ENCODE results near the gene PKD1.
"Not testable (repeated sequence)": the region's sequence is repeated elsewhere in the genome, so short reads cannot be mapped to it uniquely, and the experiment has no call there.

PKD1 gene

DNA sequence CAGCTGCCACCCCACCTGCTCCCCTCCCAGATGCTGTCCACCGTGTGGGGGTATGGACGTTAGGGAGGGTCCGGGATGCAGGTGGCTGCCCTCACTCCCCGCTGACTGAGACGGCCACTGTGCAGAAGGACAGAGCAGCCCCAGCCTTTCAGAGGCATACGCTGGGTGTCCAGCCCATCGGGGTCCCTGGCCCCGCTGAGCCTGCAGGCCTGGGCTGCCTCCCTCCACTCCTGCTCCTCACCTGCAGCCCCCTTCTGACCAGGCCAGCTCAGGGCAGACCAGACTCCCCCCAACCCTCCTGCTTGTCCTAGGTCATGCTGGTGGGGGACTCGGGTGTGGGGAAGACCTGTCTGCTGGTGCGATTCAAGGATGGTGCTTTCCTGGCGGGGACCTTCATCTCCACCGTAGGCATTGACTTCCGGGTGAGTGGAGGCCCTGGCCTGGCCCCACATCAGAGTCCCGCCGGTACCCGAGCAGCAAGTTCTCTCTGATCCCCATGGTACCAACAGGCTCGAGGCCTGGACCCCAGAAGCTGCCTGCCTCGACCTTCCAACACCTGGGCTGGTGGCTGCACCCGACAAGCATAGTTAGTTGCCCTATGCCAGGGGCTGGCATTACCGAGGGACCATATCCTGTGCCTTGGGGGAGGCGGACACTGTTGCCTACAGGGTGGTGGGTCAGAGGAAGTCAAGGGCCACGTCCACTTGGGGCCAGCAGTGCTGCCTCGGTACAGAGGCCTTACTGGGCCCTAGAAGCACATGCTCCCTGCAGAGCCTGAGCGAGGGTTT lies 14.1 kb upstream of the PKD1 start:
- Histone ChIP-seq H3K36me3 (ENCODE audit: control insufficient read depth in 2 of 2, insufficient read depth in 2 of 2, low read length in 2 of 2) (peaks cover 0 to 3% of the 10 kb centered on the region in 2 donors), H3K27ac (ENCODE audit: low read length) (no peak overlapping the region), H3K9ac (ENCODE audit: low read length in 2 of 2) (no peak overlapping the region), H3K4me3 (ENCODE audit: low read length in 2 of 2) (no peak overlapping the region), H3K27me3 (ENCODE audit: control insufficient read depth in 1 of 2, insufficient read depth in 2 of 2, low read length in 2 of 2) (no peaks in the 10 kb centered on the region), H3K9me3 (ENCODE audit: control insufficient read depth in 2 of 2, low read length in 2 of 2) (no peaks in the 10 kb centered on the region), H3K4me1 (ENCODE audit: control insufficient read depth, insufficient read depth, low read length) (peaks cover 72% of the 10 kb centered on the region)

DNA sequence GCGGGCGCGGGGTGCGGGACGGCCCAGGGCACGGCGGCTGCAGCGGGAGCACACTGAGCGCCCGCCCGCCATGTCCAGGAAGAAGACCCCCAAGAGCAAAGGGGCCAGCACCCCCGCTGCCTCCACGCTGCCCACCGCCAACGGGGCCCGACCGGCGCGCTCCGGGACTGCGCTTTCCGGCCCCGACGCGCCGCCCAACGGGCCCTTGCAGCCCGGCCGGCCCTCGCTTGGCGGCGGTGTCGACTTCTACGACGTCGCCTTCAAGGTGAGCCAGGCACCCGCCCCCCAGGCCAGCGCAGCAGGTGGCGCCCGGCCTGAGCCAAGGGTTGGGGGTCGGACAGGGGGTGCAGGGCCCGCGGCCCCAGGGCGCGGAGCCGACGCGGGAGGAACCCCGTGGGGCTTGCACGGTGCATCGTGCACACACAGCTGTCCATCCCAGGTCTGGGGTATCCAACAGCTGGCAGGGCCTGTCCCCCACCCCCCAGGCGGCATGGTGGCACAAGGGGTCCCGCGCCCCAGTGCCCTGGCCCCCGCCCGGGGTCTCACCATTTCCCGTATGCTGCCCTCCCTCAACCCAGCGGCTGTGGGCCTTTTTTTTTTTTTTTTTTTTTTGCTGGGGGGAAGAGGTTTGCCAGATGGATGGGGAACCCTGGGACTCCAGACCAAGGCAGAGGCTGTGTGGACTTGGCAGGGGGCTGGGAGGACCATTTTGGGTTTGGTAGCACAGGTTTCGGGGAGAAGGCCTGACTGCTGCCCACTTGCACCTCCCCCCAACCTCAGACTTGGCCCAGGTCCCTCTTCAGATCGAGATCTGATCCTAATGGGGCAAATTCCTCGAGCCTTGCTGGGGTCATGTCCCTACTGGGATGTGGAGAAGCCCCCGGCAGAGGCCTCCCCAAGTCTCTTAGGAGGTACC lies 13.3 kb upstream of the PKD1 start:
- peaks cover 63% of the 10 kb centered on the region for H3K4me1 ChIP-seq (ENCODE audit: control insufficient read depth, insufficient read depth, low read length)
- H3K27ac ChIP-seq (ENCODE audit: low read length): no peak overlapping the region
- H3K36me3 ChIP-seq (ENCODE audit: control insufficient read depth in 2 of 2, insufficient read depth in 2 of 2, low read length in 2 of 2): peaks cover 0 to 3% of the 10 kb centered on the region in 2 donors
- no peak overlapping the region for H3K9ac ChIP-seq (ENCODE audit: low read length in 2 of 2)
- H3K9me3 ChIP-seq (ENCODE audit: control insufficient read depth in 2 of 2, low read length in 2 of 2): no peaks in the 10 kb centered on the region
- no peaks in the 10 kb centered on the region for H3K27me3 ChIP-seq (ENCODE audit: control insufficient read depth in 1 of 2, insufficient read depth in 2 of 2, low read length in 2 of 2)
- H3K4me3 ChIP-seq (ENCODE audit: low read length in 2 of 2): peak overlapping the region in 1 of 2 donors; percentile 67

GRCh38 chr16:2147981-2148671 lies 12.4 kb upstream of the PKD1 start, which contains the start of gene RAB26:
Gene RAB26 (plus strand): TSS chr16:2148625. CDS start chr16:2148784, 159 bp downstream.
- Histone ChIP-seq H3K36me3 (ENCODE audit: control insufficient read depth in 2 of 2, insufficient read depth in 2 of 2, low read length in 2 of 2) (peaks cover 0 to 3% of the 10 kb centered on the region in 2 donors), H3K27ac (ENCODE audit: low read length) (peak within 1 kb of the TSS; percentile 41), H3K9me3 (ENCODE audit: control insufficient read depth in 2 of 2, low read length in 2 of 2) (no peaks in the 10 kb centered on the region), H3K4me3 (ENCODE audit: low read length in 2 of 2) (peak within 1 kb of the TSS; percentile 53 to 69), H3K27me3 (ENCODE audit: control insufficient read depth in 1 of 2, insufficient read depth in 2 of 2, low read length in 2 of 2) (no peaks in the 10 kb centered on the region), H3K9ac (ENCODE audit: low read length in 2 of 2) (no peak within 1 kb of the TSS), H3K4me1 (ENCODE audit: control insufficient read depth, insufficient read depth, low read length) (peaks cover 55% of the 10 kb centered on the region)

GRCh38 chr16:2147378-2147777 lies 11.7 kb upstream of the PKD1 start:
- Histone ChIP-seq H3K9ac (ENCODE audit: low read length in 2 of 2) (no peak overlapping the region), H3K4me1 (ENCODE audit: control insufficient read depth, insufficient read depth, low read length) (peaks cover 47% of the 10 kb centered on the region), H3K4me3 (ENCODE audit: low read length in 2 of 2) (no peak overlapping the region), H3K36me3 (ENCODE audit: control insufficient read depth in 2 of 2, insufficient read depth in 2 of 2, low read length in 2 of 2) (peaks cover 0 to 3% of the 10 kb centered on the region in 2 donors), H3K27ac (ENCODE audit: low read length) (peak overlapping the region; percentile 41), H3K27me3 (ENCODE audit: control insufficient read depth in 1 of 2, insufficient read depth in 2 of 2, low read length in 2 of 2) (no peaks in the 10 kb centered on the region), H3K9me3 (ENCODE audit: control insufficient read depth in 2 of 2, low read length in 2 of 2) (no peaks in the 10 kb centered on the region)

GRCh38 chr16:2145843-2146242 lies 10.1 kb upstream of the PKD1 start:
- H3K4me1 ChIP-seq (ENCODE audit: control insufficient read depth, insufficient read depth, low read length): peaks cover 33% of the 10 kb centered on the region
- H3K27me3 ChIP-seq (ENCODE audit: control insufficient read depth in 1 of 2, insufficient read depth in 2 of 2, low read length in 2 of 2): no peaks in the 10 kb centered on the region
- H3K4me3 ChIP-seq (ENCODE audit: low read length in 2 of 2): no peak overlapping the region
- no peaks in the 10 kb centered on the region for H3K36me3 ChIP-seq (ENCODE audit: control insufficient read depth in 2 of 2, insufficient read depth in 2 of 2, low read length in 2 of 2)
- no peak overlapping the region for H3K27ac ChIP-seq (ENCODE audit: low read length)
- no peaks in the 10 kb centered on the region for H3K9me3 ChIP-seq (ENCODE audit: control insufficient read depth in 2 of 2, low read length in 2 of 2)
- no peak overlapping the region for H3K9ac ChIP-seq (ENCODE audit: low read length in 2 of 2)

DNA sequence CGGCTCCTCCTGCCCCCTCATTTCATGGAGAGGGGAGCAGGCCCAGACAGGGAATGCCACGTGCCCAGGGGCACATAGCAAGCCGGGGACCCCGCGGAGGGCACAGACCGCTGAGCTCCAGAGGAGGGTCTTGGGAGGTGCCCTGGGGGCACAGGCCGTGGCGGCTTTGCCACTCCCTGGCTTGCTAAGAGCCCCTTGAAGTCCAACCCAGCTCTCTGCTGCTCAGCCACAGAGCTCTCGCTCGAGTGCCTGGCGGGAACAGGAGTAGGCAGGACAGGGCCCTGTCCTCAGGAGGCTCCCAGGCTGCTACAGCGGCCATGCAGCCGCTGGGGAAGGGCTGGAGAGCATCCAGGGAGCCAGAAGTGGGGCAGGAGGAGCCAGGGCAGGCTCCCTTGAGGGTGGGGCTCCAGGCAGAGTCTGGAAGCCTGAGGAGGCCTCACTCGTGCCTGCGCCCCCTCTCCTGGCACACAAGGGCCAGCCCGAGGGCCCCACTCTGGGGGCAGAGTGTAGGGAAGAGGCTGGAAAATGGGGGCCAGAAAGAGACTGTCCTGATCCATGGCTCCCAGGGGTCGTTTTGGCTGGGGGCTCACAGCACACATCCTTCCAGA lies 8.3 kb upstream of the PKD1 start:
- Histone ChIP-seq H3K4me1 (ENCODE audit: control insufficient read depth, insufficient read depth, low read length) (peaks cover 15% of the 10 kb centered on the region), H3K36me3 (ENCODE audit: control insufficient read depth in 2 of 2, insufficient read depth in 2 of 2, low read length in 2 of 2) (no peaks in the 10 kb centered on the region), H3K9ac (ENCODE audit: low read length in 2 of 2) (no peak overlapping the region), H3K27me3 (ENCODE audit: control insufficient read depth in 1 of 2, insufficient read depth in 2 of 2, low read length in 2 of 2) (no peaks in the 10 kb centered on the region), H3K4me3 (ENCODE audit: low read length in 2 of 2) (no peak overlapping the region), H3K9me3 (ENCODE audit: control insufficient read depth in 2 of 2, low read length in 2 of 2) (no peaks in the 10 kb centered on the region), H3K27ac (ENCODE audit: low read length) (no peak overlapping the region)

DNA sequence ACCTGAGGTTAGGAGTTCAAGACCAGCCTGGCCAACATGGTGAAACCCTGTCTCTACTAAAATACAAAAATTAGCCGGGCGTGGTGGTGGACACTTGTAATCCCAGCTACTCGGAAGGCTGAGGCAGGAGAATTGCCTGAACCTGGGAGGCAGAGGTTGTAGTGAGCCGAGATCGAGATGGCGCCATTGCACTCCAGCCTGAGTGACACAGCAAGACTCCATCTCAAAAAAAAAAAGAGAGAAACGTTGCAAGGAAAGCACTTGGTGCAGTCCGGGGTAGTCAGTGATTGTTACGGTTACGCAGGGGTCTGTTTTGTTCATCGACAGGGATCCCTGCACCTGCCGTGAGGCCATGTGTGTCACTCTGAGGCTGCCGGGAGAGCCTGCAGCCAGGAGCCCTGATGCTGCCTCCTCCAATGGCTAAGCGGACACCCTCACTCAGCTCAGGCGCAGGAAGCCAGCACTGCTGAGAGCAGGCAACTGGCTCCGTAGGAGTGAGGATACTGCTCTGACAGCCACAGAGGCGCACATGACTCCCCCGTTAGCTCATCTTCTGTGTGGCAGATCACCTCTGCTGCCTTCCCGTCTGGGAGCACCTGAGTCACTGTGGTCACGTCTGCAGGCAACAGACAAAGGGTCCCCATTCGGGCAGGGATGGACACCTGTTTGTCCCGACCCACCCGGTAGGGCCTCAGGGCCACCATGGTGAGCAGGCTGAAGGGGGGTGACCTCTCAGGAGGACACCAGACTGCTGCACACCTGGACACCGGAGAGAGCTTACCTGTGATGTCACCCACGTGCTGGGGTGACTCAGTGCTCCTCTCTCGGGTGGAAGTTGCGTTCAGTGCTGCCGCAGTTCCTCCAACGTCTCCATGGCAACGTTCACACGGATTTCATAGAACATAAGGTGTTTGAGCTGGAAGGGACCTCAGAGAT lies 7.5 kb upstream of the PKD1 start:
- H3K9me3 ChIP-seq (ENCODE audit: control insufficient read depth in 2 of 2, low read length in 2 of 2): no peaks in the 10 kb centered on the region
- no peaks in the 10 kb centered on the region for H3K36me3 ChIP-seq (ENCODE audit: control insufficient read depth in 2 of 2, insufficient read depth in 2 of 2, low read length in 2 of 2)
- no peak overlapping the region for H3K27ac ChIP-seq (ENCODE audit: low read length)
- H3K4me3 ChIP-seq (ENCODE audit: low read length in 2 of 2): no peak overlapping the region
- no peak overlapping the region for H3K9ac ChIP-seq (ENCODE audit: low read length in 2 of 2)
- H3K4me1 ChIP-seq (ENCODE audit: control insufficient read depth, insufficient read depth, low read length): peaks cover 8% of the 10 kb centered on the region
- no peaks in the 10 kb centered on the region for H3K27me3 ChIP-seq (ENCODE audit: control insufficient read depth in 1 of 2, insufficient read depth in 2 of 2, low read length in 2 of 2)

- not testable (repeated sequence) for H3K4me1 ChIP-seq (ENCODE audit: control insufficient read depth, insufficient read depth, low read length); H3K27me3 ChIP-seq (ENCODE audit: control insufficient read depth in 1 of 2, insufficient read depth in 2 of 2, low read length in 2 of 2); H3K9ac ChIP-seq (ENCODE audit: low read length in 2 of 2); H3K36me3 ChIP-seq (ENCODE audit: control insufficient read depth in 2 of 2, insufficient read depth in 2 of 2, low read length in 2 of 2); H3K27ac ChIP-seq (ENCODE audit: low read length); H3K9me3 ChIP-seq (ENCODE audit: control insufficient read depth in 2 of 2, low read length in 2 of 2)
- peak overlapping the region in 1 of 2 donors; percentile 67 for H3K4me3 ChIP-seq (ENCODE audit: low read length in 2 of 2)
Observed at GRCh38 chr16:2135071-2135470, 627 bp downstream of the PKD1 start.

DNA sequence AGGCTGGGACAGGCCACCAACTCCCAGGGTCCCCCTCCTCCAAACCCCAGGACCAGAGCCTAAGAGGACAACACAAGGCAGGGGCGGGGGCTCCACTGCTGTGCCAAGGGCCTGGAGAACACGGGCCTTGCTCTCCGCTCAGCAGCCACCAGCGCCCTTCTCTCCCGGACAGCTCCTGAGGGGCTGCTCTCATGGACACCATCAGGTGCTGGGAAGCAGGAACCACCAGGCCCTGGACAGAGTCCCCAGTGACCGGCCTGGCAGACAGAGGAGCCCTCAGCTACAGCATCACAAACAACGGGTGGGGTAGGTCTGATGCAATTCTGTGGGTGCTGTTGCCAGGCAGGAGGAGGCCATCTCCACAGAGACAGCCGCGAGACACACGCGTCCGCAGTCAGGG lies 1.9 kb downstream of the PKD1 start:
- not testable (repeated sequence) for H3K36me3 ChIP-seq (ENCODE audit: control insufficient read depth in 2 of 2, insufficient read depth in 2 of 2, low read length in 2 of 2); H3K9me3 ChIP-seq (ENCODE audit: control insufficient read depth in 2 of 2, low read length in 2 of 2); H3K27me3 ChIP-seq (ENCODE audit: control insufficient read depth in 1 of 2, insufficient read depth in 2 of 2, low read length in 2 of 2); H3K27ac ChIP-seq (ENCODE audit: low read length)
- peak overlapping the region in 1 of 2 donors; percentile 40 for H3K4me3 ChIP-seq (ENCODE audit: low read length in 2 of 2)
- peak overlapping the region in 1 of 2 donors; percentile 33 for H3K9ac ChIP-seq (ENCODE audit: low read length in 2 of 2)
- peaks cover 14% of the 10 kb centered on the region for H3K4me1 ChIP-seq (ENCODE audit: control insufficient read depth, insufficient read depth, low read length)

Measured in stomach smooth muscle (tissue), 2 donors.